ENCODE data around the gene MTMR4. TPM values are rescaled to one million over a fixed set of nuclear protein-coding genes. Genes with fewer than 3 reads are reported as not detected.

Gene MTMR4
- polyA plus RNA-seq, 1 of the 3 experiments (the other 2 are of a cell fraction): 23.3 TPM

DNA sequence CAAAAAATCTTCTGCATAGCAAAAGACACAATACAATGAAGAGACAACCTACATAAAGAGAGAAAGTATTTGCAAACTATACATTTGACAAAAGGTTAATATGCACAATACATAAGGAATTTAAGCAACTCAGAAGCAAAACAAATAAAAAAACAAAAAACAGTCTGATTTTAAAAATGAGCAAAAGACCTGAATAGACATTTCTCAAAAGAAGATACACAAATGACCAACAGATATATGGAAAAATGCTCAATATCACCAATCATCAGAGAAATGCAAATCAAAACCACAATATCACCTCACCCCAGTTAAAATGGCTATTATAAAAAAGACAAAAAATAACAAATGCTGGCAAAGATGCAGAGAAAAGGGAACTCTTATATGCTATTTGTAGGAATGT is 58.9 kb downstream of the MTMR4 start:
- no peaks in the 10 kb centered on the region; the same call in 1 of the 2 replicates for H3K79me2 ChIP-seq (ENCODE audit: insufficient read depth)
- peaks cover 4% of the 10 kb centered on the region for H3F3A ChIP-seq (replicated peaks; ENCODE audit: insufficient read depth)
- no peak overlapping the region for H3K27ac ChIP-seq (ENCODE audit: low read depth in 2 of 2, low read length in 1 of 2)
- H3K27me3 ChIP-seq (ENCODE audit: insufficient read depth): no peaks in the 10 kb centered on the region
- DNase-seq: no peak
- no peaks in the 10 kb centered on the region for H3K36me3 ChIP-seq (replicated peaks in 1 of 2; ENCODE audit: control insufficient read depth in 1 of 2, insufficient read depth in 2 of 2, low read length in 1 of 2)
- no peak overlapping the region for H3K4me3 ChIP-seq (ENCODE audit: low read depth in 2 of 2, low read length in 1 of 2)
- ChIA-PET CTCF (no interaction called here), POLR2A (no interaction called here)
- H3K4me2 ChIP-seq: no peak overlapping the region
- H2AFZ ChIP-seq (ENCODE audit: low read depth): no peak overlapping the region
- no peak overlapping the region for H3K9ac ChIP-seq
- H3K9me3 ChIP-seq: no peaks in the 10 kb centered on the region
- H3K9me2 ChIP-seq: no peaks in the 10 kb centered on the region
- TF ChIP-seq ELF1 (IDR thresholded peaks at IDR 0.05): no peak
- no peak for TF ChIP-seq RFX5 (IDR thresholded peaks at IDR 0.05; ENCODE audit: low read length)
- TF ChIP-seq MEF2A (IDR thresholded peaks at IDR 0.05; ENCODE audit: borderline replicate concordance, low read depth): no peak
- TF ChIP-seq POLR2AphosphoS5 (IDR thresholded peaks at IDR 0.05; ENCODE audit: low read depth, low read length): no peak
- no peak for TF ChIP-seq TAF1 (IDR thresholded peaks at IDR 0.05; ENCODE audit: borderline replicate concordance, low read depth, low read length)
- TF ChIP-seq FOXJ3 (CRISPR knock-in tag; IDR thresholded peaks at IDR 0.05): no peak
- no peak for TF ChIP-seq REST (IDR thresholded peaks at IDR 0.05; ENCODE audit: low read depth, low read length)
- no peak for TF ChIP-seq RXRA (IDR thresholded peaks at IDR 0.05; ENCODE audit: borderline replicate concordance, low read depth)
- TF ChIP-seq RCOR1 (IDR thresholded peaks at IDR 0.05; ENCODE audit: low read length): no peak
- TF ChIP-seq CHD2 (IDR thresholded peaks at IDR 0.05; ENCODE audit: low read length, partially characterized antibody): no peak
- TF ChIP-seq USF1 (IDR thresholded peaks at IDR 0.05; ENCODE audit: borderline replicate concordance, low read depth): no peak
- TF ChIP-seq NFIC (IDR thresholded peaks at IDR 0.05; ENCODE audit: borderline replicate concordance): no peak
- TF ChIP-seq, protein P1, sequence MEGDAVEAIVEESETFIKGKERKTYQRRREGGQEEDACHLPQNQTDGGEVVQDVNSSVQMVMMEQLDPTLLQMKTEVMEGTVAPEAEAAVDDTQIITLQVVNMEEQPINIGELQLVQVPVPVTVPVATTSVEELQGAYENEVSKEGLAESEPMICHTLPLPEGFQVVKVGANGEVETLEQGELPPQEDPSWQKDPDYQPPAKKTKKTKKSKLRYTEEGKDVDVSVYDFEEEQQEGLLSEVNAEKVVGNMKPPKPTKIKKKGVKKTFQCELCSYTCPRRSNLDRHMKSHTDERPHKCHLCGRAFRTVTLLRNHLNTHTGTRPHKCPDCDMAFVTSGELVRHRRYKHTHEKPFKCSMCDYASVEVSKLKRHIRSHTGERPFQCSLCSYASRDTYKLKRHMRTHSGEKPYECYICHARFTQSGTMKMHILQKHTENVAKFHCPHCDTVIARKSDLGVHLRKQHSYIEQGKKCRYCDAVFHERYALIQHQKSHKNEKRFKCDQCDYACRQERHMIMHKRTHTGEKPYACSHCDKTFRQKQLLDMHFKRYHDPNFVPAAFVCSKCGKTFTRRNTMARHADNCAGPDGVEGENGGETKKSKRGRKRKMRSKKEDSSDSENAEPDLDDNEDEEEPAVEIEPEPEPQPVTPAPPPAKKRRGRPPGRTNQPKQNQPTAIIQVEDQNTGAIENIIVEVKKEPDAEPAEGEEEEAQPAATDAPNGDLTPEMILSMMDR (IDR thresholded peaks at IDR 0.05): no peak
- no peaks in the 10 kb centered on the region for H4K20me1 ChIP-seq (ENCODE audit: insufficient read depth)
- no peaks in the 10 kb centered on the region for H3K4me1 ChIP-seq (ENCODE audit: control insufficient read depth in 1 of 2, insufficient read depth in 2 of 2, low read depth in 1 of 2, low read length in 1 of 2)
